Measurements from ENCODE around the gene FAM171A1.

FAM171A1 gene

GRCh38 chr10:15242261-15242840 lies 128.7 kb downstream of the FAM171A1 start:
- TF ChIP-seq ZFX (IDR thresholded peaks at IDR 0.05; ENCODE audit: borderline replicate concordance): no peak
- TF ChIP-seq, protein P1, sequence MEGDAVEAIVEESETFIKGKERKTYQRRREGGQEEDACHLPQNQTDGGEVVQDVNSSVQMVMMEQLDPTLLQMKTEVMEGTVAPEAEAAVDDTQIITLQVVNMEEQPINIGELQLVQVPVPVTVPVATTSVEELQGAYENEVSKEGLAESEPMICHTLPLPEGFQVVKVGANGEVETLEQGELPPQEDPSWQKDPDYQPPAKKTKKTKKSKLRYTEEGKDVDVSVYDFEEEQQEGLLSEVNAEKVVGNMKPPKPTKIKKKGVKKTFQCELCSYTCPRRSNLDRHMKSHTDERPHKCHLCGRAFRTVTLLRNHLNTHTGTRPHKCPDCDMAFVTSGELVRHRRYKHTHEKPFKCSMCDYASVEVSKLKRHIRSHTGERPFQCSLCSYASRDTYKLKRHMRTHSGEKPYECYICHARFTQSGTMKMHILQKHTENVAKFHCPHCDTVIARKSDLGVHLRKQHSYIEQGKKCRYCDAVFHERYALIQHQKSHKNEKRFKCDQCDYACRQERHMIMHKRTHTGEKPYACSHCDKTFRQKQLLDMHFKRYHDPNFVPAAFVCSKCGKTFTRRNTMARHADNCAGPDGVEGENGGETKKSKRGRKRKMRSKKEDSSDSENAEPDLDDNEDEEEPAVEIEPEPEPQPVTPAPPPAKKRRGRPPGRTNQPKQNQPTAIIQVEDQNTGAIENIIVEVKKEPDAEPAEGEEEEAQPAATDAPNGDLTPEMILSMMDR (IDR thresholded peaks at IDR 0.05): no peak
- H3K27ac ChIP-seq: no peak overlapping the region

- H3K27ac ChIP-seq: no peak overlapping the region
- no peak for TF ChIP-seq ZFX (IDR thresholded peaks at IDR 0.05; ENCODE audit: borderline replicate concordance)
- TF ChIP-seq, protein P1 (IDR thresholded peaks at IDR 0.05): no peak
These were observed 129.8 kb downstream of the FAM171A1 start for GRCh38 chr10:15241306-15241705.

- H3K27ac ChIP-seq: no peak overlapping the region
- TF ChIP-seq, protein P1 (IDR thresholded peaks at IDR 0.05): no peak
- TF ChIP-seq ZFX (IDR thresholded peaks at IDR 0.05; ENCODE audit: borderline replicate concordance): no peak
These were observed 132.3 kb downstream of the FAM171A1 start for GRCh38 chr10:15238555-15239335.

DNA sequence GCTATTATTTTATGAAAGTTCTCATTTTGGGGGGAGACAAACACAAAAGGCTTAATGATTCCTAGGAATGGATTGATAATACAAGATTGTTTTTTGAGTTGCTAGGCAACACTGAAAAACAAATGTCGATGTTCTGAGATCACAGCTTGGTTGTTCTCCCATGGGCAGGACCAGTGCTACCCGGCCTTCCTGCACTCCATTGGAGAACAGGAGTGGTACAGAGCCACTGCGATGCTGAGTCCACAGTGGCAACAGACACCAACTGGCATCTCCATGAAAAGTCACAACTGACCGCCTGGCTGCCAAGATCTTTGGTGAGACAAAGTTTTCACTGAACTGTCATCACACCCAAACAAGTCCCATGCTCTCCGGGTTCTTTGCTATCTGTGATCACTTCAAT lies 133.7 kb downstream of the FAM171A1 start:
- TF ChIP-seq, protein P1 (IDR thresholded peaks at IDR 0.05): no peak
- no peak for TF ChIP-seq ZFX (IDR thresholded peaks at IDR 0.05; ENCODE audit: borderline replicate concordance)
- no peak overlapping the region for H3K27ac ChIP-seq

DNA sequence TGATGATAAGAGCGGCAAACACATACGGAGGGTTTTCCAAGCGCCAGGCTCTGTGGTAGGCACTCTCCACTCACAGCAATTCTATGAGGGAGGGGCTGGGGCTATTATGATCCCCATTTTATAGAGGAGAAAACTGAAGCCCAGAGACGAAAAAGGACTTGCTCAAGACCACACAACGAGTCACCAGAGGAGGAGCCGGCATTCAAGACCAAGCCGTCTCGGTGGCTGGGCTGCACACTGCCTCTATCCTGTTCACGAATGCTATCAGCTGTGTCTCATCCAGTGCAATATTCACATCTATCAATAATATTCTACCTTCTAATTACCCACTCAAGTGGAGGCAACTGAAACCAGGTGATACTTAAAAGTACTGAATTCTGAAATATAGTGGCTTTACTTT lies 134.7 kb downstream of the FAM171A1 start:
- TF ChIP-seq, protein P1 (IDR thresholded peaks at IDR 0.05): no peak
- TF ChIP-seq ZFX (IDR thresholded peaks at IDR 0.05; ENCODE audit: borderline replicate concordance): no peak
- H3K27ac ChIP-seq: no peak overlapping the region

GRCh38 chr10:15232279-15232678 lies 138.8 kb downstream of the FAM171A1 start:
- TF ChIP-seq, protein P1 (IDR thresholded peaks at IDR 0.05): no peak
- TF ChIP-seq ZFX (IDR thresholded peaks at IDR 0.05; ENCODE audit: borderline replicate concordance): no peak
- no peak overlapping the region for H3K27ac ChIP-seq

DNA sequence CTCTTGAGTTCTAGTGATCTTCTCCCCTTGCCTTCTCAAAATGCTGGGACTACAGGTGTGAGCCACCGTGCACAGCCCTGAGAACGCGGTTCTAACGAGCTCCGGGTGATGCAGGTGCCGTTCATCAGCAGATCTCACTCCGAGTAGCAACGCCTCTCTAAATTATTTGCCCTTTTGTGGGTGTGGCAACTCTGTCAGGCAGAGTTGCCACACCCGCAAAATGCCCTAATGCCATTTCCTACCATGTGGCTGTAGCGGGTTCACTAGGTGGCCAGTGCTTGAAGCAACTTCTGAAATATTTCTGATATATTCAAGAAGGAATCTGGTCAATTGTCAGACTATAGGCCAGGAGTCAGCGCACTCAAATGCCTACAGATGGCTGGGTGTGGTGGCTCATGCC lies 139.7 kb downstream of the FAM171A1 start:
- TF ChIP-seq ZFX (IDR thresholded peaks at IDR 0.05; ENCODE audit: borderline replicate concordance): no peak
- TF ChIP-seq, protein P1 (IDR thresholded peaks at IDR 0.05): no peak
- no peak overlapping the region for H3K27ac ChIP-seq
